Psoas muscle (tissue), 8 donors: ENCODE data around the gene TH. TPM values are rescaled to one million over a fixed set of nuclear protein-coding genes. Genes with fewer than 3 reads are reported as not detected.

Source experiments
- ATAC-seq, 4 donors: fragments of 200-7000 bp; cut with Tn5 transposase; one replicate each; pipeline ENCODE4 v1.9.1; 2020; ENCODE audit warnings: moderate library complexity in 3 of 4, mild to moderate bottlenecking in 2 of 4
- DNase-seq, 2 donors: peaks; one replicate each; pipeline ENCODE4 v3.0.0-alpha.2; 2020
- H3K27ac ChIP-seq: fragments of 200-600 bp; one replicate; pipeline ENCODE4 v1.8.0; 2022
- H3K27me3 ChIP-seq, 3 donors: fragments of 200-600 bp in 1 of 3; one replicate each; pipeline versions ENCODE4 v1.6.1 to v1.8.0; 2013 to 2022; ENCODE audit warnings: low read length in 2 of 3, mild to moderate bottlenecking in 2 of 3, moderate library complexity in 1 of 3; ENCODE audit not compliant: insufficient read depth in 3 of 3
- H3K36me3 ChIP-seq, 2 donors: fragments of 200-600 bp in 1 of 2; one replicate each; pipeline versions ENCODE4 v1.6.1 to v1.8.0; 2013 to 2022; ENCODE audit warnings: low read depth in 1 of 2, mild to moderate bottlenecking in 1 of 2, moderate library complexity in 1 of 2; ENCODE audit not compliant: insufficient read depth in 1 of 2
- H3K4me1 ChIP-seq: fragments of 200-600 bp; one replicate; pipeline ENCODE4 v1.8.0; 2022
- H3K4me3 ChIP-seq: fragments of 200-600 bp; one replicate; pipeline ENCODE4 v1.8.0; 2022; ENCODE audit warnings: mild to moderate bottlenecking
- H3K9me3 ChIP-seq: fragments of 200-600 bp; one replicate; pipeline ENCODE4 v1.8.0; 2022
- CTCF ChIP-seq: fragments of 200-600 bp; IDR thresholded peaks from one replicate; pipeline ENCODE4 v1.8.0; 2022; ENCODE audit warnings: antibody characterized with exemption
- WGBS, 3 donors: extraction: QIAGEN DNeasy Blood & Tissue Kit; methylation state at CpG; one replicate each; pipeline versions ENCODE4 v1.1.6 to v1.1.7; 2013; 5-methylcytosine and 5-hydroxymethylcytosine counted together
- intact Hi-C, 2 donors: fragments of 100-400 bp; cut with DNase I; formaldehyde crosslinking; loops; one replicate each; pipeline versions ENCODE4 v1.11.0 to v1.14.2; 2022
- polyA plus RNA-seq, 3 donors: library from polyadenylated mRNA; stranded (reverse); fragments of 200-250 nt; gene quantifications; one replicate each; pipeline ENCODE4 v1.2.3, GENCODE V29; 2013
- total RNA-seq, 4 donors: library from RNA; stranded (reverse); fragmentation: NEBNext Ultra II Directional in 2 of 4; extraction: Animal tissue kit (Norgen Biotek cat#: 25700) in 2 of 4; gene quantifications; one replicate each; pipeline versions ENCODE4 v1.2.1 to v1.2.4, GENCODE V29; 2021 to 2023
- donor health status: healthy with polysubstance abuse.
- donor health status: DM: no; HTN: no; CAD: no; lungs with moderate emphysema.
- donor health status: Bipolar disorder and iron deficiency.
- donor health status: healthy.
- donor health status: DM: yes; HTN: yes; CAD: no.
- donor health status: DM: no; HTN: no; CAD: no.
- donor health status: DM: no; HTN: no; CAD: no.
- donor health status: DM: yes; HTN: yes; CAD: no.

The TH gene
- total and polyA plus RNA-seq, 7 donors: 0.16 to 0.34 TPM; not detected in 5

DNA sequence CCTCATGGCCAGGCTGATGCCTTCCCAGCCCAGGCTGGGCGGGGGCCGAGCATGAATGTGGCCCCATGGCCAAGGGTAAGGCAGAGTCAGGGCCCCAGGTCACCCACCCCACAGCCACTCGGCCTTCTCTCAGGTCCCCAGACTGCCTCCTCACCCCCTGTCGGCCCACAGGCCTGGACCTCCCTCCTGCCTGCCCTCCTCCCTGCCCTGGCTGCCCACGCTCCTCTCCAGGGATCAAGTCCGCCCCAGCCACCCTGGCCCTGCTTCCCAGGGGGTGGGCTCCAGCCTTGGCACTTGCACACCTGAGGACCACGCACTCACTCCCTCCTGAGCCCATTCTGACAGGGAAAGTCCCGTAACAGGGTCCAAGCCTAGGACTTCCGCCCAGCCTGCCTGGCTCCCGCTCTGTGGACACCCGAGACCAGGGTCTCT lies 37.8 kb upstream of the TH start:
- Histone ChIP-seq H3K9me3 (no peaks in the 10 kb centered on the region), H3K4me3 (no peak overlapping the region), H3K4me1 (no peaks in the 10 kb centered on the region), H3K27ac (no peak overlapping the region), H3K36me3 (no peaks in the 10 kb centered on the region), H3K27me3 (peaks cover 0 to 41% (median 5%) of the 10 kb centered on the region in 3 donors)
- DNase-seq (peak in 1 of 2 donors; percentile 30), ATAC-seq (no peak)
- intact Hi-C loops: no loop called here
- WGBS, 3 donors: 78 to 90% (median 88%) methylated on average over 7 to 11 of the region's 11 CpGs
- no peak for TF ChIP-seq CTCF

DNA sequence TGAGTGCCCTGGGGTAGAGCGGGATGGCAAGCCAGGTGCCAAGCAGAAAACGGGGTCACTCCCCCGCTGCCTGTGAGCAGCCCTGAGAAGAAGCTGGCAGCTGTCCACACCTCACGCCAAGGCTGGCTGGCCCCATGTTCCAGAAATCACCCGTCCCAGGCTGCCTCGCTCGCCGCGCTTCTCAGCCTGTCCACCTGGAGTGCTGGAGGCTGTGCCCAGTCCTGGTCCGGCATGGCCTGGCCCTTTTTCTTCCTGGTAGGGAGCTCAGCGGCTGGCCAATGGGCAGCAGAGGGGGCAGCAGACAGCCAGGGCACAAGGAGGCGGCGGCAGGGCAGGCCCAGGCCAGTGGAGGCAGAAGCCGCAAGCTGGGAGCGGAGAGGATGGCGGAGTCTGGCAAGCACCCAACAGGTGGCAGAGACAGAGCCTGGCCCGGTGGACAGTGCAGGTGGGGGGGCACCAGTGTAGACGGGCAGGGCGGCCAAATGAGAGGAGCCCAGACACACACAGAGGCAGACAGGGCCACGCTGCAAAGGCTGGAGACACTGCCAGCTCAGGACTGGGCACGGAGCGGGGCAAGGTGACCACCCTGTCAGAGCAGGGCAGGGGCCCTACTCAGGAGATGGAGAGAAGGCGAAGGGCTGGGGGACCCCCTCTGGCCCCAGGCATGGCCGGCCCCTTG lies 37.2 kb upstream of the TH start:
- ATAC-seq (no peak), DNase-seq (peak in 1 of 2 donors; percentile 46)
- Histone ChIP-seq H3K4me3 (no peak overlapping the region), H3K27me3 (peaks cover 0 to 41% (median 5%) of the 10 kb centered on the region in 3 donors), H3K9me3 (no peaks in the 10 kb centered on the region), H3K27ac (no peak overlapping the region), H3K36me3 (no peaks in the 10 kb centered on the region), H3K4me1 (no peaks in the 10 kb centered on the region)
- no peak for TF ChIP-seq CTCF
- 67 to 72% (median 67%) methylated on average over 22 to 24 of the region's 24 CpGs for WGBS, 3 donors
- intact Hi-C loops: no loop called here

- intact Hi-C loops: no loop called here
- ATAC-seq (no peak), DNase-seq (no peak)
- 64 to 67% (median 65%) methylated on average over 24 of the region's 24 CpGs for WGBS, 3 donors
- no peak for TF ChIP-seq CTCF
- no peak overlapping the region for H3K4me3 ChIP-seq
- H3K9me3 ChIP-seq: no peaks in the 10 kb centered on the region
- no peaks in the 10 kb centered on the region for H3K36me3 ChIP-seq
- no peaks in the 10 kb centered on the region for H3K4me1 ChIP-seq
- no peak overlapping the region for H3K27ac ChIP-seq
- H3K27me3 ChIP-seq: peaks cover 0 to 41% (median 5%) of the 10 kb centered on the region in 3 donors
Observed at GRCh38 chr11:2207773-2208621, 36.4 kb upstream of the TH start.

DNA sequence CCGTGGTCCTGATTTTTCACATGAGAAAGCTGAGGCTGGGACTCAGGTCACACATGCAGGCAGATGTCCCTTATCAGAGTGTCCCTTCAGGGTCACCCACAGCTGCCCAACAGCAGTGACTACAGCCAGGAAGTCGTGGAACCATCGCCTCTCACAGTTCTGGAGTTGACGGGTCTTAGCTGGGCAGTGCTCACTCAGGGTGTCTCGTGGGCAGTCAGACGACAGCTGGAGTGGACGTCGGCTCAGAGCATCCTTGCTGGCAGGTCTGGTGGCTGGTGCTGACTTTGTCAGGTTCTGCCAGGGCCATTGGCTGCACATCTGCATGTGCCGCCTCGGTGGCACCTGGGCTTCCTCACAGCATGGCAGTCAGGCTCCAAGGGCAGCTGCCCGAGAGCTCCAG lies 35.6 kb upstream of the TH start:
- intact Hi-C loops: no loop called here
- H3K9me3 ChIP-seq: no peaks in the 10 kb centered on the region

More for the DNA sequence above, 35.6 kb upstream of the TH start:
- Histone ChIP-seq H3K27me3 (peaks cover 0 to 41% (median 5%) of the 10 kb centered on the region in 3 donors), H3K4me1 (no peaks in the 10 kb centered on the region), H3K4me3 (no peak overlapping the region), H3K36me3 (no peaks in the 10 kb centered on the region), H3K27ac (no peak overlapping the region)
- DNase-seq: no peak
- WGBS, 3 donors: 82 to 86% (median 84%) methylated on average over 11 of the region's 11 CpGs
- no peak for TF ChIP-seq CTCF
- ATAC-seq: no peak
